Brain pericyte (primary cell): ENCODE data around the gene ANKRD13B.
A peak's percentile ranks its signal among the peaks of the same experiment; 100 is the strongest.

Experiments
- DNase-seq: peaks from one replicate; pipeline ENCODE4 v3.0.0-alpha.2; 2012; ENCODE audit warnings: low read depth, low spot score

Gene ANKRD13B

DNA sequence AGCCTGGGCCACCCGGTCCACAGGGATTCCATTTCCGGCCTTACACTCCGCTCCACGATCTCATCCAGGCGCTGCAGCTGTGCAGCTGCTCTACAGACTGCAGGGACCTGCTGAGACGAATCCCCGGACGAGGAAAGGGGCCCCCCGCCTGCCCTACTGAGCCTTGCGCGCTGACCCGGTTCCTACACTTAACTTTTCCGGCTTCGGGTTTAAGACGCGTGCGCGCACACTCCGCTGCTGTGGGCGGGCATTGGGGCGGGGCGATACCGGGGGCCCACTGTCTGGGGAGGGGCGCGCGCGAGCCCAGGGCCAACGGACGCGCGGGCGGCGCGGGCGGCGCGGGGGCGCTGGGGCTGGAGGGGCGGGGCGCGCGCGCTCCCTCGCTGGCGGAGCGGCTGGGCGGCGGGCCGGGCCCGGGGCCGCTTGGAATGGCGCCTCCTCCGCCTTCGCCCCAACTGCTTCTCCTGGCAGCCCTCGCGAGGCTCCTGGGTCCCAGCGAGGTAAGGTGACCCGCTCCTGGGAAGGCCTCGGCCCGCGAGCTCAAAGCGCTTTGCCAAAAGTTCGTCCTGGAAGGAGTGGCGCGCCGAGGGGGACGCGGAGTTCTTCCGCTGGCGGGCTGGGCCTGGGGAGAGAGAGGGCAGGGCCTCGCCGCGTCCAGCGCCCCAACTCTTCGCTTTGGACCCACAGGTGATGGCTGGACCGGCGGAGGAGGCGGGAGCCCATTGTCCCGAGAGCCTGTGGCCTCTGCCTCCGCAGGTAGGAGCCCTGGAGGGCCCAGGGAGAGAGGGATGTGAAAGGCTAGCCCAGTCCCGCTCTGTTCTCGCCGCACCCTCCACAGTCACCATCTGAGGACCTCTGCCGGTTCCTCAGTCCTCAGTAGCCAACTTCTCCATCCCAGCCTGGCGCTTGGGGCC is 24.3 kb upstream of the ANKRD13B start, which contains the start of gene TP53I13:
TP53I13 (plus strand) TSS at position 371 of the 914 bp plus-strand sequence; CDS start at position 429, 58 bp downstream.
- DNase-seq, result no peak

DNA sequence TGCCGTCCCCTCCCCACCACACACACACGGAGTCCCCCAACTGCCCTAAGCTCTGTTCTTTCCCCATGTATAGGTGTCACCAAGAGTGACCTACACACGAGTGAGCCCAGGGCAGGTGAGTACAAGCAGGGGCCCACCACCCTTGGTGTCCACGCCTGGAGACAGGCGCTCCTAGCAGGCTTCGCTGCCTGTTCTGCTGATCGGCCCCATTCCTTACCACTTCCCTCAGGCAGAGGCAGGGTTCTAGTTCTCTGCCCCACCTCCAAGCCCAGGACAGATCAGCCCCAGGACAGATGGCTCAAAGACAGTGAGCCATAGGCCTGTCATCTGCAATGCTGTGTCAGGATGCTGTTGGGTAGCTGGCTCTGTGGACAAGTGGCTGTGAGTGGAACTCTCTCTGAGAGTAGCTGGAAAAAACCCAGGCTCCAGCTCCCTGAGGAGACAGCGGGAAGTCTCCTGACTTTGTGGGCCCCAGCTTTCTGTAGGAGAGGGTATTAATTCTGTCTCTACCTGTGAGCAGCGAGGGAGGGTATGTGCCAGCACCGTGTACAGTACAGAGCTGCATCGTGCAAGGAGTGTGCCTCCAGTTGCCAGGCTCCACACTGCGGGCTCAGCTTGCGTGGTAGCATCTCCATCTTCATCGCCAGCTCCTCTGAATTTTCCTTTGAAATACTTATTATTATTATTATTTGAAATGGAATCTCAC is 23.5 kb upstream of the ANKRD13B start:
- DNase-seq, result no peak

DNA sequence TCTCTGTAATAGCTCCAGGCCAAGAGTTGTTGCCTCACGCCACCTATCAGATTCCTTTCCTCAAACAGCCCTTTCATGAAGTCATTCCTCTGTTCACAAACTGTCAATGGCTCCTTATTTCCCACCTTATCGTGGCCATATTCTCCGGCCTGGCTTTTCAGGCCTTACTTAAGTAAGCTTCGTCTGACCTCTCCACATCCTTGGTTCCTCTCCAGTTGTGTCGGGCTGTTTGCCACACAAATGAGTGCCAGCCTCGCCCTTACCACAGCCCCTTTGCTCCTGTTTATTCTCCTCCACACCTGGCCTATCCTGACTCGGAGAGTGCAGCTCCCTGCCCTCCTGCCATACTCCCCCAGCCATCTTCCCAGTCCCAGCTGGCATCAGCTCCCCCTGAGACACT is 22.4 kb upstream of the ANKRD13B start:
- DNase-seq, result no peak

DNA sequence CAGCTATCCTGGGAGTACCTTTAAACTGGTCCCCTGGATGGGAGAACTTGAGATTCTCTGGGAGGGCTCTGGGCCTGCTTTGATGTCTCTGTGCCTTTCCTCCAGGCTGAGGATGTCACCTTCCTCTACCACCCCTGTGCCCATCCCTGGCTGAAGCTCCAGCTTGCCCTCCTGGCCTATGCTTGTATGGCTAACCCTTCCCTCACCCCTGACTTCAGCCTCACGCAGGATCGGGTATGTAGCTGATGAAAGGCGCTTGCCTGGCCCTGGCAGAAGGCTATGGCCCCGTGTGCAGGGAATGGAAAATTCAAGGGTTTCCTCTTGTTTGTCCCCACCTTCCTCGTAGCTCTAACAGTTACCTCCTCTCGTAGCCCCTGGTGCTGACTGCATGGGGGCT is 21.4 kb upstream of the ANKRD13B start:
- DNase-seq, result no peak

DNA sequence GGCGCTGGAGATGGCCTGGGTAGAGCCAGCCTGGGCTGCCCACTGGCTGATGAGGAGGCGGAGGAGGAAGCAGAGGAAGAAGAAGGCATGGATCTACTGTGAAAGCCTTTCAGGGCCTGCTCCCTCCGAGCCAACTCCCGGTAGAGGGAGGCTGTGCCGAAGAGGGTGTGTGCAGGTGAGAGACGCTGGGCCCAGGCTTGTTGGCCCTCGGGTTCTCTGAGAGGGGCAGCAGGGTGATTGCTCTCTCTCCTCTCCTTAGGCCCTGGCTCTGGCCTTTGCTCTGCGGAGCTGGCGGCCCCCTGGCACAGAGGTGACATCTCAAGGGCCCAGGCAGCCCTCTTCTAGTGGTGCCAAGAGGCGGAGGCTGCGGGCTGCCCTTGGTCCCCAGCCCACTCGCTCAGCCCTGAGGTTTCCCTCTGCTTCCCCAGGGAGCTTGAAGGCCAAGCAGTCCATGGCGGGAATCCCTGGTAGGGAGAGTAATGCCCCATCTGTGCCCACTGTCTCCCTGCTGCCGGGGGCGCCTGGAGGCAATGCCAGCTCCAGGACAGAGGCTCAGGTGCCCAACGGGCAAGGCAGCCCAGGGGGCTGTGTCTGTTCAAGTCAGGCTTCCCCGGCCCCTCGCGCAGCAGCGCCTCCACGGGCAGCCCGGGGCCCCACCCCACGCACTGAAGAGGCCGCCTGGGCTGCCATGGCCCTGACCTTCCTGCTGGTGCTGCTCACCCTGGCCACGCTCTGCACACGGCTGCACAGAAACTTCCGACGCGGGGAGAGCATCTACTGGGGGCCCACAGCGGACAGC is 20.9 kb upstream of the ANKRD13B start:
- no peak for DNase-seq

DNA sequence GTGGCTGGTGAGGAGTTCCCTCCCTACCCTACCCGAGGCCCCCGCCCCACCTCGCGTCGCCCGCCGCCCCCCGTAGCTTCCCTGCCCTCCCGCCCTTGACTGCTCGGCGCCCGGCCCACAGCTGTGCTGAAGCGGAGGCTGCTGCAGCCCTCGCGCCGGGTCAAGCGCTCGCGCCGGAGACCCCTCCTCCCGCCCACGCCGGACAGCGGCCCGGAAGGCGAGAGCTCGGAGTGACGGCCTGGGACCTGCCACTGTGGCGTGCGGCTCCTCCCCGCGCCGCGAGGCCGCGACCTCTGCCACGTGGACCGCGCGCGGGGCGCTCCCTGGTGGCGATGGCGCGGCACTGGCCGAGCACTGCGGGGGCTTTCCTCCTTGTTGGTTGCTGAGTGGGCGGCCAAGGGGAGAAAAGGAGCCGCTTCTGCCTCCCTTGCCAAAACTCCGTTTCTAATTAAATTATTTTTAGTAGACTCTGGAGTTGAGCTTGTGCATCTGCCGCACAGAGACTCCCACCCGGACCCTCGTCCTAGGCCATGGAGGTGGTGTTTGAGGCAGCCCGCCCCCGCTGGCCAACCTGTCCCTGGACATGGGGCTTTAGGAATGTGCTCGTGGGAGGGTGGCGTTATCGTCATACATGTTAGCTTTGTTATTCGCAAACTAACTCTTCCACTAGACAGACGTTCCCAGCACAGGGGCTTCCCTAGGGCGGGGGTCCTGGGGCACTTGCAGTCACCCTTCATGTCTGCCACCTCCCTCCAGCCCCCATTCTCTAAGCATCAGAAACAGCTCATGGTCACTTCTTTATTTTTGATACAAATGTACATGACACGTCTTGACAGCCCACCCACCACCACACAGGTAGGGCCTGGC is 20.0 kb upstream of the ANKRD13B start:
- no peak for DNase-seq

DNA sequence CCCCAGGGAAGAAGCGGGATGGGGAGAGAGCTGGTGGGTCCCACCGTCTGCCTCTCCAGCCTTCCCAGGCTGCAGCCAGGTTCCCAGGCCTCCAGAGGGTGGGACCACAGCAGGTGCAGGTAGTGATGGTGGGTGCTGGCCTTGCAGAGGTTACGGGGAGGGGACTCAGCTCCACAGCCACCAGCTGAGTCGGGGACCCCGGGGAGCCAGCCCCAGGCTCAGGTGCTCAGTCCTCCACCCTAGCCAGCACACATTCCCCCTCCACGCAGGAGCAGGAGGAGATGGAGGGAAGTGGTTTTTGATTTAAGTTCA is 19.4 kb upstream of the ANKRD13B start:
- no peak for DNase-seq

DNA sequence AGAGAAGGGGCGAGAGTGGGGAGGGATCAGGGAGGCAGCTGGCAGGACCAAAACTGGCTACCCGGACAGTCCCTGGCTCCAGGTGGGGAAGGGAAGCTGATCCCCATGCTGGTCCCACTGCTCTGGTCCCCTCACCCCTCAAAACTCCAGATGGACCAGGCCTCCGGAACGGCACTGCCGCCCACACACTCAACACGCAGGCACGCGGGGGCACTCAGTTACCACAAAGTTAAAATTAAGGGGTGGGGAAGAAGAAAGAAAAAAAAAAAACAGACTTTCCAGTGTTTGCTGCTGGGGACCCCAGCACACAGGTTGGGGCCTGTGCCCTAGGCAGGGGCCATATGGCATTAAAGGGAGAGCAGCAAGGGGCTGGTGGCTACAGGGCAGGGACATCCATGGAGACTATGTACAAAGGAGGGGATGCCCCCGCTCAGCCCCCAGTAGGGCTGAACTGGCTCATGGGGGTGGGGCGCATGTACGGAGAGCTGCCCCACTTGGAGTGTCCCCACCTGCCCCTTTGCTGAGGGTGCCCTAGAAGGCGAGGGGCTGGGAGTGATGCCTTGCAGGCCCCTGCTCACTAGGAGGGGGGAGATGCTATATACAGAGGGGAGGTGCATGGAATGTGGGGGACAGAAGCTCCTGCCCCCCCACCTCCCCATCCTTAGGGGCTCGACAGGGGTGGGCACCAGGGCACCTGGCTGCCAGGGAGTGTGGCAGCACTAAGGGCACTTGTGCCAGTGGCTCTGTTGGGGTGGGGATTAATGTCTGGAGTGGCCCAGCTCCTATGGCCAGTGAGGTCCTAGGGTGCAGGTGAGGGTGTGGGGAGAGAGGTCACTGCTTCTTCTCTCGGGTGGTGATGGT is 18.8 kb upstream of the ANKRD13B start:
- no peak for DNase-seq

DNA sequence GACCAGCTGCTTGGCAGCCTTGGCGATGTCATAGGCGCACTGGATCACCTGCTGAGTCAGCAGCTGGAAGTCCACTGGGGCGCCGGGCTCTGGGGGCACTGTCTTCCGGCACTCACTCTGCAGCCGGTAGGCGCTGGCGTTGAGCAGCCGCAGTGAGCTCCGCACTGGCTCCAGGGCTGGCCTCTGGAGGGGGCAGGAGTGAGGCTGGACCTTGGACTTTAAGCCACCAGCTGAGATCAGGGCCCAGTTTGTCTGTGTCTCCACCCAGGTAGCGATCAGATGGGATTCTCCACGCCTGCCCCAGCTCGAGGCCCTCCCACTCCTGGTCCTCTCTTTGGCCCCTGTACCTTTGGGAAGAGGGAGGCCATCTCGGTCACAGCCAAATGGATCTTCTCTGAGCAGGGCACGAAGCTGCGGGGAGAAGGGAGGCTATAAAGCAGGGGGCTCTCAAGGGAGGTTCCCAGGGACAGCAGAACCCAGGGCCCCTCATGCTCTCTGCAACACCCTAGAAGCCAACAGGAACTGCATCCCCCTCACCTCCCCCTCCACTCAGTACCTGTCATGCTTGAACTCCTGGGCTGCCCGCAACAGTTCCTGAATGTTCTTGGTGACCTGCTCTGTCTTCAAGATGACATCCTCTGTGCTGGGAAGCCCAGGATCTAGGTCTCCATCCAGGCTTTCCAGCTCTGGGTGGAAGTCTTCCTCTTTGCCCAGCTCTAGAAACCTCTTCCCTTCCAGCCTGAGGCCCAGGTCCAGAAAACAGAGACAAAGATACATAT is 18.0 kb upstream of the ANKRD13B start:
- no peak for DNase-seq

DNA sequence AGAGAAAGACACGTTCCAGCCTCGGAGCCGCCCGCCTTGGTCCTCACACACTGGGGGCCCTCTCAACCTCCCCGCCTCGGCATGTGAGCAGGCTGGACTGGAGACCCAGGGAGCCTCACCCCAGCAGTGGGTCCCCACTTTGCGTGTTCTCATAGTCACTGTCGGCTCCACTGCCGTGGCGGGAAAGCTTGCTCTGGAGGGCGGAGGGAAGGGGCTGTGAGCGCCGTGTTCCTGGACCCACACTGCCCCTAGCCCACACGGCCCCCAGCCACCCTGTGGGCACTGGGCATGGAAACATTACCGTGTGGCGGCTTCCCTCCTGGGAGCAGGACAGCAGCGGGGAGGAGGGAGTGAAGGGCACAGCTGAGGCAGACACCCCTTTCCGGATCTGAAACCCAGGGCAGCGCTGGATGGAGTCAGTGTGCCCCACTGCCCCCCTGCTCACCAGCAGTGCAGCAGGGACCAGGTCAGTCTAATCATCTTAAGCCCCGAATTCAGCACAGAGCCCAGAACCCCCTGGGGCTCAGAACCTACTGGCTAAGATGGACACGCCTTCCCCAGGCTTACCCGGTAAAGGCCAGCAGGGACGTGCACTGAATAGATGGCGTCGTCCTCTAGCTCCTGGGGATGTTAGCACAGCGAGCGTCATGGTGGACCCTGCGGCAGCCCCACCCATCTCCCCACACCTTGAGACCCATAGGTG is 17.3 kb upstream of the ANKRD13B start:
- no peak for DNase-seq

DNA sequence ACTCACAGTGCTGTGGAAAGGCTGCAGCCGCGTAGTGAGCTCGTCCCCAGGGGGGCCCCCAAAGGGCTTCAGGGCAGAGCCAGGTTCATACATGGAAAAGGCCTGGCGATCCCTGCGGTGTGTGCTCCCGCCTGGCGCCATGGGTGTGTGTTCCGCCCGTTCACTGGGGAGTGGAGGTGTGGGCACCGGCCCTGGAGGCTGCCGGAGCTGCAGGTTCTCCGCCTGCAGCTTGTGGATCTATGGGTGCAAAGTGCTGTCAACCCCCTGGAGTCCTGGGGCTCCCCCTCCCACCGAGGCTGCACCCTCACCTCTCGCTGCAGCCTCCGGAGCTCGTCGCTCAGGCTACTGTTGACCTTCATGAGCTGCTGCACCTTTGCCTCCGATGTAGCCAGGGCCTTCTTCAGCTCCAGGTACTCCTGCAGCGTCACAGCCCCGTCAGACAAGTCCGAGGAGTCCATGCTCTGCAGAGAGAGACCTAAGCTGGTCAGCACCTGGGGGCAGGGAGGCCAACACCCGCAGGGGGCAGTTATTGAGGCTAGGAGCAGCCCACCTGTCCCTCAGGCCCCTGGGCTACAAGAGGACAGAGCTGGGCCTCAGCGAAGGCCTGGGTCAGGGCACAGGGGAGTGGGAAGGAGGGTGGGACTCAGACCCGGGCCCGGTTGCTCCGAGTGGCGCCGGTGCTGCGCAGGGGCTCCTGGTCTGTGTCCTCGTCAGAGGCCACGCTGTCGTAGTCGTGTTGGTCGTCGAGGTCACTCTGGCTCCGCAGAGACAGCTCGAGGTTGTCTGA is 16.5 kb upstream of the ANKRD13B start:
- DNase-seq, result no peak

DNA sequence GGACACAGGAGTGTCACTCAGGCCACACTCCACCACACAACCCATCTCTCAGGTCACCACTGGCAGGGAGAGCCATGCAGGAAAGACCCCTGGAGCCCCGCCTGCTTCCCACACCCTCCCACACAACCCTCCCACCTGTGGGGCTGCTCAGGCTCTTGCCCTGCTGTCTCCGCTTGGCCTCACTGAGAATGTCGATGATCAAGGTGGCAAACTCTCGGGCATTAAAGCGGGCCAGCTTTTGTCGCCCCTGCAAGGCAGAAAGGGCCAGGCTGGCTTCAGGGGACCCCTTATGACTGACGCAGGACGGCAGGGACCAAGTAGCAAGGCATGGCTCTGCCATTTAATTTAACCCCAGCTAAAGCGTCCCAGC is 15.9 kb upstream of the ANKRD13B start:
- no peak for DNase-seq

DNA sequence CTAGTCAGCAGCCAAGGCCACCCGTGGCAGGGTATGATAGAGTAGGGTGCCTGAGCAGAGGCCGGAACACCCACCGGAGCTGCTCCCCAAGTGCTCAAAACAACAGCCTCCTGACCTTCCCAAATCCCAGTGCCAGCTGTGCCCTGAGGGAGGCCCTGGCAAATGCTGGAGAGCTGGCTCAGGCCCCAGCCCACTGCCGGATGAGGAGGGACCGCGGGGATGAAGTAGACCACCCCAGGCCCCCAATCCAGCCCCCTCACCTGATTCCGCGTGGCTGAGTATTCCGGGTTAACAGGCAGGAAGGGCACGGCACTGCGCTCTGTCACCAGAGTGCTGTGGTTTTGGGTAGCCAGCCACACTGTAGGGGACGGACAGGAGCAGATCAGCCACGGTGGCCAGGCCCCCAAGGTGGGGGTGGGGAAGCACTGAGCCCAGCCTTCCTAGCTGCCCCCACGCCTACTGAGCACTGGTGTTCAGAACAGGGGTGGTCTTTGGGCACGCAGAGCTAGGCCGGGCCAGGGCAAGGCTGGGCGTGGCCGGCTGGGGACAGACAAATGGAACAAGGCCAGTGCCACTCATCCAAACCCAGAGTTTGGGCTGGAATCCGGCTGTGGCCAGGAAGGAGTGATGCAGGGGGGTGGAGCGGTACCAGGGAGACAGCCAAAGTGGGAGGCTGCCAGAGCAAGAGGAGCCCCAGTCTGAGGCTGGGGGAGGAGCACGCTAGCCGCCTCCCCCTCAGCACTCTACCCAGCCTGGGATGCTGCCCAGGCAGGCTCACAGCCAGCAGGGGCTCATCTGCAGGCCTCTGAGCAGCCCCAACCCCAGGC is 15.3 kb upstream of the ANKRD13B start:
- DNase-seq, result no peak

DNA sequence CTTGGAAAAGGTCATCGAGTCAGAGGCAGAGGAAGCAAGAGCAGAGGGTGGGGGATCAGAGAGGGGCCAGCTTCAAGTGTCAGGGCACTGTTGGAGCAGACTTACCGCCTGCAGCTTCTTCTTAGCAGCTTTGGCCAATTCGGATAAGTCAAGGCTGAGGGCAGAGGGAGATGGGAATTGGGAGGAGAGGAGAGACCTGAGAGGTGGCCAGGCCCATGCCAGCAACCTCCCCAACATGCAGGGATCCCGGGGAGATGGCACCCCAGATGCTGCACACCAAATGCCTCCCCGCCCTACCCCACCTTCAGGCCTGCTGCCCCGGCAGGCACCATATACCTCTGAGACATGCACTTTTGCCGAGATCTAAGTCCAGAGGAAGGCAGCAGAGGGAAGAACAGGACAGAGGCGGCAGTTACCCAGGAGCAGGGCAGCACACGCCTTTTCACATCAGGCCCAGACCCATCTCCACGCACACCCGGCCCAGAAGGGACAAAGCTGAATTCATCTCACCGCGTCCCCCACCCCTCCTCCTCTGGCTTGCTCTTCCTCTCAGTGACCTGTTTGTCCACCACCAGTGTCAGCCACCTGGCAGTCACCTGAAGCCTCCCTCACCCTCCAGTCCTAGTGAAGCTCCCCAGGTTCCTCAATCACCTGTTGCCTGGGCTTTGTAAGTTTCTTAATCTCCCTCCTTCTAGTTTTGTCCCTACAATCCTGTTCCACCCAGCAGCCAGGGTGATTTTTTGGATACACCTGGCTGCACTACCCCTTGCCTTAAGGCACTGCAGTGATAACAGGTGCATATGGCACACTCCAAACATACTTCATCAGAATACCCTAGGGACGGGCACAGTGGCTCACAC is 14.1 kb upstream of the ANKRD13B start:
- no peak for DNase-seq

DNA sequence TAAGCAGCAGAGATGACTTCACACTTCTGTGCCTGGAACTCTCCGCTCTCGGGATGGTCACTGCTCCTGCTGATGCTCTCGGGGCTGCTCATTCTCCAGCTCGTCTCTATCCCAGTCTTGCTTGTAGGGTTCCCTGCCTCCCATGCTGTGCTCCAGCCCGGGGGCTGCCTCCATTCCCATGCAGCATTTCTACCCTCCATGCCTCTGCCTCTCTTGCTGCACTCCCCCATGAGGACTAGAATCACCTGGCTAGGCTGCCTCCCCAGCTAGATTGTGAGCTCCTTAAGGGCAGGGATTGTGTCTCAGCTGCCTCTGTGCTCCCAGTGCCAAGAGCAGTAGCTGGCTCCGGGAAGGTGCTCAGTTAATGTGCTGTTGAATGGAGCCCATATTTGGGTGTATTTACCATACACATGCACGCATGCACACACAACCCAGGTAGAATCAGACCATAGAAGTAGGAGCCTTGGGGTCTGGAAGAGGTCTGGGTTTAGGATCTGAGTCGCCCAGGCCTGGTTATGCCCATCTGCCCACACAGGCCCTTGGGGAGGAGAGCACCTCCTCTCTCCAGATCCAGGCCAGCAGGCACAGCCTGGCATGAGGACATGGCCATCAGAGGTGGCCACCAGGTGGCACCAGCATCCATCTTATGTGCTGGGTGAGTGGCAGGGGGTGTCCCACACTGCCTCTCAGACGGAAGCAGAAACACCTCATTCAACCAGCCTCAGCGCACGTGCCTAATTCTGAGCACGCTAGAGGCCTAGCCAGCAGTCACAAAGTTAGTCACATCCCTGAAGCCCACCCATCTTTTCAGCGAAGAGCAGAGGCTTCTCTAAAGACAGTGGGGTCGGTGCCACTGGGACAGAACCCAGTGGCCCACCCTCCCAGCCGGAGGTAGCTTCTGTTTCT is 12.8 kb upstream of the ANKRD13B start:
- DNase-seq, result peak; percentile 55
